OCI-LY7 (cell line): Measurements from ENCODE around the gene MARCKS. TPM values are rescaled to one million over a fixed set of nuclear protein-coding genes. Genes with fewer than 3 reads are reported as not detected.

ENCODE experiments used
- BruUV-seq: library from RNA; stranded (reverse); fragments of 400-500 nt; replicated peaks from 2 replicates; lab custom pipeline; 2021; lab: Mats Ljungman, UMichigan
- CTCF ChIA-PET: fragments of 300-600 bp; sonication (Branson Sonifier 250); formaldehyde crosslinking; loops from one replicate; lab custom pipeline; 2022; ENCODE audit warnings: antibody characterized with exemption; ENCODE audit not compliant: unreplicated experiment; lab: Charles Lee
- POLR2A ChIA-PET: fragments of 300-600 bp; sonication (Branson Sonifier 250); formaldehyde crosslinking; loops from one replicate; lab custom pipeline; 2022; ENCODE audit warnings: antibody characterized with exemption; lab: Charles Lee
- DNase-seq: peaks from one replicate; pipeline ENCODE4 v3.0.0-alpha.2; 2015; ENCODE audit warnings: low spot score
- H2AFZ ChIP-seq: fragments of 200-600 bp; sonication (generic), shearing (Covaris generic); 2 replicates; pipeline ENCODE4 v1.6.1; 2014; ENCODE audit warnings: mild to moderate bottlenecking, antibody characterized with exemption, low read length, moderate library complexity
- H3K27ac ChIP-seq: fragments of 200-600 bp; sonication (generic); 2 replicates; pipeline ENCODE4 v1.5.1; 2014; ENCODE audit warnings: mixed run types, low read depth, mild to moderate bottlenecking, moderate library complexity, low read length, inconsistent platforms; ENCODE audit not compliant: poor library complexity, severe bottlenecking
- H3K36me3 ChIP-seq: fragments of 200-600 bp; sonication (generic); 2 replicates; pipeline ENCODE4 v1.6.1; 2014; ENCODE audit warnings: mild to moderate bottlenecking, antibody characterized with exemption, low read length, moderate library complexity, mixed read lengths; ENCODE audit not compliant: insufficient read depth
- H3K4me1 ChIP-seq: fragments of 200-600 bp; sonication (generic); 2 replicates; pipeline ENCODE4 v1.5.1; 2014; ENCODE audit warnings: mild to moderate bottlenecking, low read length; ENCODE audit not compliant: insufficient read depth, poor library complexity, severe bottlenecking
- H3K4me2 ChIP-seq: fragments of 200-600 bp; sonication (generic); 2 replicates; pipeline ENCODE4 v1.6.1; 2014; ENCODE audit warnings: mild to moderate bottlenecking, low read length
- H3K4me3 ChIP-seq: fragments of 200-600 bp; sonication (generic); 2 replicates; pipeline ENCODE4 v1.5.1; 2014; ENCODE audit warnings: mild to moderate bottlenecking, low read depth, low read length; ENCODE audit not compliant: poor library complexity, severe bottlenecking
- H3K79me2 ChIP-seq: fragments of 200-600 bp; sonication (generic); 2 replicates; pipeline ENCODE4 v1.6.1; 2016; ENCODE audit warnings: low read depth, mild to moderate bottlenecking, low read length, moderate library complexity, mixed read lengths; ENCODE audit not compliant: insufficient read depth
- H3K9me2 ChIP-seq: fragments of 200-600 bp; sonication (generic); 2 replicates; pipeline ENCODE4 v1.6.1; 2016; ENCODE audit warnings: mild to moderate bottlenecking, low read length, mixed read lengths; ENCODE audit not compliant: insufficient read depth
- H3K9me3 ChIP-seq: fragments of 200-600 bp; sonication (generic); 2 replicates; pipeline ENCODE4 v1.6.1; 2014; ENCODE audit warnings: mild to moderate bottlenecking, mixed run types, low read length, mixed read lengths
- H4K20me1 ChIP-seq: fragments of 200-600 bp; sonication (generic); 2 replicates; pipeline ENCODE4 v1.6.1; 2014; ENCODE audit warnings: mild to moderate bottlenecking, antibody characterized with exemption, low read length, moderate library complexity, mixed read lengths; ENCODE audit not compliant: insufficient read depth
- CTCF ChIP-seq: fragments of 200-600 bp; sonication (generic); conservative IDR thresholded peaks from 2 replicates; pipeline ENCODE4 v1.5.1; 2014; ENCODE audit warnings: mild to moderate bottlenecking, antibody characterized with exemption, low read length, moderate library complexity, mixed read lengths
- EZH2phosphoT487 ChIP-seq: fragments of 200-600 bp; sonication (generic); IDR thresholded peaks from 2 replicates; pipeline ENCODE4 v1.6.1; 2018; ENCODE audit warnings: low read depth, borderline replicate concordance, mild to moderate bottlenecking, mixed run types, antibody characterized with exemption, low read length, moderate library complexity, mixed read lengths
- intact Hi-C: fragments of 100-400 bp; cut with micrococcal nuclease; formaldehyde crosslinking; loops from one replicate; pipeline ENCODE4 v1.10.0; 2022; ENCODE audit not compliant: unreplicated experiment
- total RNA-seq, 2 experiments: library from RNA; depleted of rRNA in 1 of 2; stranded (reverse); fragments of >200 nt in 1 of 2; shearing (Covaris generic) in 1 of 2; gene quantifications; 2 replicates each; pipeline ENCODE4 v1.2.3, GENCODE V29; 2014 to 2022

The MARCKS gene
- total RNA-seq, 2 experiments from 2014 or later = 0.03 to 3.9 TPM

- Histone ChIP-seq H3K79me2 (no peaks in the 10 kb centered on the region), H2AFZ (no peak overlapping the region), H3K9me3 (no peaks in the 10 kb centered on the region), H3K4me1 (no peaks in the 10 kb centered on the region), H3K9me2 (no peaks in the 10 kb centered on the region), H3K27ac (no peak overlapping the region), H3K4me3 (no peak overlapping the region), H4K20me1 (no peaks in the 10 kb centered on the region), H3K4me2 (no peak overlapping the region), H3K36me3 (no peaks in the 10 kb centered on the region)
- TF ChIP-seq EZH2phosphoT487 (no peak), CTCF (no peak)
- no TSS peak for BruUV-seq
- ChIA-PET POLR2A (interaction anchor here (0.6 kb wide), 1 partner anchor 1147 kb away, joined by 6 read pairs; no protein-coding TSS in a partner anchor), CTCF (no interaction called here)
- intact Hi-C loops = no loop called here
- no peak for DNase-seq
These were observed 9.7 kb upstream of the MARCKS start for GRCh38 chr6:113847447-113847846.

GRCh38 chr6:113848280-113848679 lies 8.9 kb upstream of the MARCKS start:
- H3K9me3 ChIP-seq = no peaks in the 10 kb centered on the region
- H3K9me2 ChIP-seq = no peaks in the 10 kb centered on the region
- H3K36me3 ChIP-seq = no peaks in the 10 kb centered on the region
- DNase-seq = no peak
- H3K4me2 ChIP-seq = no peak overlapping the region
- H3K4me3 ChIP-seq = no peak overlapping the region
- no peak overlapping the region for H2AFZ ChIP-seq
- ChIA-PET POLR2A (interaction anchor here (1.4 kb wide), 1 partner anchor 81 kb away, joined by 3 read pairs; no protein-coding TSS in a partner anchor), CTCF (no interaction called here)
- H3K79me2 ChIP-seq = no peaks in the 10 kb centered on the region
- intact Hi-C loops = no loop called here
- no peak for TF ChIP-seq CTCF
- TF ChIP-seq EZH2phosphoT487 = no peak
- no peaks in the 10 kb centered on the region for H4K20me1 ChIP-seq
- no peak overlapping the region for H3K27ac ChIP-seq
- no peaks in the 10 kb centered on the region for H3K4me1 ChIP-seq
- no TSS peak for BruUV-seq

- DNase-seq = no peak
- H2AFZ ChIP-seq = no peak overlapping the region
- H4K20me1 ChIP-seq = no peaks in the 10 kb centered on the region
- no peaks in the 10 kb centered on the region for H3K4me1 ChIP-seq
- H3K79me2 ChIP-seq = no peaks in the 10 kb centered on the region
- H3K9me2 ChIP-seq = no peaks in the 10 kb centered on the region
- POLR2A ChIA-PET = interaction anchor here (1.4 kb wide), 1 partner anchor 81 kb away, joined by 3 read pairs; no protein-coding TSS in a partner anchor
- no peak overlapping the region for H3K27ac ChIP-seq
- no peak overlapping the region for H3K4me3 ChIP-seq
- H3K36me3 ChIP-seq = no peaks in the 10 kb centered on the region
- intact Hi-C loops = no loop called here
- CTCF ChIA-PET = no interaction called here
- no peak for TF ChIP-seq EZH2phosphoT487
- no peak overlapping the region for H3K4me2 ChIP-seq
- no peaks in the 10 kb centered on the region for H3K9me3 ChIP-seq
- no TSS peak for BruUV-seq
These were observed 8.3 kb upstream of the MARCKS start for GRCh38 chr6:113848811-113849210.
